GM23338 (cell line): Measurements from ENCODE around the gene SREK1.

Source experiments
- CREB1 ChIP-seq: fragments of 250-450 bp; sonication (Bioruptor Pico); IDR thresholded peaks from 2 replicates; pipeline ENCODE4 v1.5.0; 2020; ENCODE audit warnings: low read depth, mild to moderate bottlenecking, moderate library complexity
- ETS1 ChIP-seq: IDR thresholded peaks from 2 replicates; pipeline ENCODE4 v1.6.1; 2016; ENCODE audit warnings: antibody characterized with exemption
- EZH2 ChIP-seq: fragments of 200-600 bp; sonication (generic); IDR thresholded peaks from one replicate; pipeline ENCODE4 v1.8.0; 2017; ENCODE audit warnings: antibody characterized with exemption, mild to moderate bottlenecking, low read depth; ENCODE audit not compliant: unreplicated experiment
- EZH2phosphoT487 ChIP-seq: fragments of 200-600 bp; sonication (generic); IDR thresholded peaks from one replicate; pipeline ENCODE4 v1.8.1; 2018; ENCODE audit warnings: antibody characterized with exemption; ENCODE audit not compliant: unreplicated experiment
- NANOG ChIP-seq: IDR thresholded peaks from 2 replicates; pipeline ENCODE4 v1.6.1; 2016; ENCODE audit warnings: antibody characterized with exemption, borderline replicate concordance
- POLR2AphosphoS5 ChIP-seq: IDR thresholded peaks from 2 replicates; pipeline ENCODE4 v1.6.1; 2016; ENCODE audit warnings: antibody characterized with exemption, low read depth
- STAT1 ChIP-seq: IDR thresholded peaks from one replicate; pipeline ENCODE4 v1.6.1; 2016; ENCODE audit warnings: antibody characterized with exemption; ENCODE audit not compliant: unreplicated experiment
- ZNF331 ChIP-seq: fragments of 250-450 bp; sonication (Bioruptor Pico); IDR thresholded peaks from 2 replicates; pipeline ENCODE4 v1.5.0; 2020; ENCODE audit warnings: low read depth, mild to moderate bottlenecking, moderate library complexity
- TF ChIP-seq, protein P1 (sequence below), 2 experiments: fragments of 200-600 bp in 1 of 2; sonication (generic) in 1 of 2; conservative IDR thresholded peaks; 2 replicates each; pipeline versions ENCODE4 v1.5.1 to v1.6.1; 2016 to 2017; ENCODE audit warnings: antibody characterized with exemption in 2 of 2, low read depth in 2 of 2, mild to moderate bottlenecking in 2 of 2, moderate library complexity in 1 of 2
- TF ChIP-seq, protein P2 (sequence below): IDR thresholded peaks from one replicate; pipeline ENCODE4 v1.6.1; 2018; ENCODE audit warnings: antibody characterized with exemption; ENCODE audit not compliant: unreplicated experiment

DNA sequence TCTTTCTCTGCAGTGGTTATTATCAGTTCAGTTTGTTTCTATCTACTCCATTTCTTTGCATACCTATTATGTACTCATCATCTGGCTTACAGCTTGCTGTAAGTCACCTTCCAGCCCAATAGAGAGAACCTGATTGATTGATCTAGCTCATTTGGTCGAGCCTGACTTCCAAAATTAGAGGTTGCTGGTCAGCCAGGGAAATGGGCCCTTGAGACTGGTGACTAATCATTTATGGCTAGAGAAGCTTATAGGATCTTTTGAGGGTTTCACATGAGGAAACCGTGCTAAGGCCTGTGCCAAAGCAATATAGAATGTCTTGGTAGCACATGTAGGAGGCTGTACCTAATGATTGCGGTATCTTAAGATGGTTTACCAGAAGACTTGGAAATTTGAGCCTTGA, 5.8 kb downstream of the SREK1 start:
- TF ChIP-seq, protein P1, sequence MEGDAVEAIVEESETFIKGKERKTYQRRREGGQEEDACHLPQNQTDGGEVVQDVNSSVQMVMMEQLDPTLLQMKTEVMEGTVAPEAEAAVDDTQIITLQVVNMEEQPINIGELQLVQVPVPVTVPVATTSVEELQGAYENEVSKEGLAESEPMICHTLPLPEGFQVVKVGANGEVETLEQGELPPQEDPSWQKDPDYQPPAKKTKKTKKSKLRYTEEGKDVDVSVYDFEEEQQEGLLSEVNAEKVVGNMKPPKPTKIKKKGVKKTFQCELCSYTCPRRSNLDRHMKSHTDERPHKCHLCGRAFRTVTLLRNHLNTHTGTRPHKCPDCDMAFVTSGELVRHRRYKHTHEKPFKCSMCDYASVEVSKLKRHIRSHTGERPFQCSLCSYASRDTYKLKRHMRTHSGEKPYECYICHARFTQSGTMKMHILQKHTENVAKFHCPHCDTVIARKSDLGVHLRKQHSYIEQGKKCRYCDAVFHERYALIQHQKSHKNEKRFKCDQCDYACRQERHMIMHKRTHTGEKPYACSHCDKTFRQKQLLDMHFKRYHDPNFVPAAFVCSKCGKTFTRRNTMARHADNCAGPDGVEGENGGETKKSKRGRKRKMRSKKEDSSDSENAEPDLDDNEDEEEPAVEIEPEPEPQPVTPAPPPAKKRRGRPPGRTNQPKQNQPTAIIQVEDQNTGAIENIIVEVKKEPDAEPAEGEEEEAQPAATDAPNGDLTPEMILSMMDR (conservative IDR thresholded peaks at IDR 0.05; ENCODE audit: low read depth in 2 of 2) = no peak
- TF ChIP-seq POLR2AphosphoS5 (no peak), STAT1 (no peak), NANOG (no peak), EZH2 (no peak), ZNF331 (no peak), EZH2phosphoT487 (no peak), ETS1 (no peak), CREB1 (no peak)
- TF ChIP-seq, protein P2, sequence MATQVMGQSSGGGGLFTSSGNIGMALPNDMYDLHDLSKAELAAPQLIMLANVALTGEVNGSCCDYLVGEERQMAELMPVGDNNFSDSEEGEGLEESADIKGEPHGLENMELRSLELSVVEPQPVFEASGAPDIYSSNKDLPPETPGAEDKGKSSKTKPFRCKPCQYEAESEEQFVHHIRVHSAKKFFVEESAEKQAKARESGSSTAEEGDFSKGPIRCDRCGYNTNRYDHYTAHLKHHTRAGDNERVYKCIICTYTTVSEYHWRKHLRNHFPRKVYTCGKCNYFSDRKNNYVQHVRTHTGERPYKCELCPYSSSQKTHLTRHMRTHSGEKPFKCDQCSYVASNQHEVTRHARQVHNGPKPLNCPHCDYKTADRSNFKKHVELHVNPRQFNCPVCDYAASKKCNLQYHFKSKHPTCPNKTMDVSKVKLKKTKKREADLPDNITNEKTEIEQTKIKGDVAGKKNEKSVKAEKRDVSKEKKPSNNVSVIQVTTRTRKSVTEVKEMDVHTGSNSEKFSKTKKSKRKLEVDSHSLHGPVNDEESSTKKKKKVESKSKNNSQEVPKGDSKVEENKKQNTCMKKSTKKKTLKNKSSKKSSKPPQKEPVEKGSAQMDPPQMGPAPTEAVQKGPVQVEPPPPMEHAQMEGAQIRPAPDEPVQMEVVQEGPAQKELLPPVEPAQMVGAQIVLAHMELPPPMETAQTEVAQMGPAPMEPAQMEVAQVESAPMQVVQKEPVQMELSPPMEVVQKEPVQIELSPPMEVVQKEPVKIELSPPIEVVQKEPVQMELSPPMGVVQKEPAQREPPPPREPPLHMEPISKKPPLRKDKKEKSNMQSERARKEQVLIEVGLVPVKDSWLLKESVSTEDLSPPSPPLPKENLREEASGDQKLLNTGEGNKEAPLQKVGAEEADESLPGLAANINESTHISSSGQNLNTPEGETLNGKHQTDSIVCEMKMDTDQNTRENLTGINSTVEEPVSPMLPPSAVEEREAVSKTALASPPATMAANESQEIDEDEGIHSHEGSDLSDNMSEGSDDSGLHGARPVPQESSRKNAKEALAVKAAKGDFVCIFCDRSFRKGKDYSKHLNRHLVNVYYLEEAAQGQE = no peak
